GM21576 (cell line): ENCODE results near the gene MPC1.

ENCODE experiments used
- ATAC-seq: cut with Tn5 transposase; IDR thresholded peaks from one replicate; pipeline ENCODE4 v1.9.1; 2021; ENCODE audit warnings: mild to moderate bottlenecking, moderate library complexity; ENCODE audit not compliant: unreplicated experiment

Gene MPC1

DNA sequence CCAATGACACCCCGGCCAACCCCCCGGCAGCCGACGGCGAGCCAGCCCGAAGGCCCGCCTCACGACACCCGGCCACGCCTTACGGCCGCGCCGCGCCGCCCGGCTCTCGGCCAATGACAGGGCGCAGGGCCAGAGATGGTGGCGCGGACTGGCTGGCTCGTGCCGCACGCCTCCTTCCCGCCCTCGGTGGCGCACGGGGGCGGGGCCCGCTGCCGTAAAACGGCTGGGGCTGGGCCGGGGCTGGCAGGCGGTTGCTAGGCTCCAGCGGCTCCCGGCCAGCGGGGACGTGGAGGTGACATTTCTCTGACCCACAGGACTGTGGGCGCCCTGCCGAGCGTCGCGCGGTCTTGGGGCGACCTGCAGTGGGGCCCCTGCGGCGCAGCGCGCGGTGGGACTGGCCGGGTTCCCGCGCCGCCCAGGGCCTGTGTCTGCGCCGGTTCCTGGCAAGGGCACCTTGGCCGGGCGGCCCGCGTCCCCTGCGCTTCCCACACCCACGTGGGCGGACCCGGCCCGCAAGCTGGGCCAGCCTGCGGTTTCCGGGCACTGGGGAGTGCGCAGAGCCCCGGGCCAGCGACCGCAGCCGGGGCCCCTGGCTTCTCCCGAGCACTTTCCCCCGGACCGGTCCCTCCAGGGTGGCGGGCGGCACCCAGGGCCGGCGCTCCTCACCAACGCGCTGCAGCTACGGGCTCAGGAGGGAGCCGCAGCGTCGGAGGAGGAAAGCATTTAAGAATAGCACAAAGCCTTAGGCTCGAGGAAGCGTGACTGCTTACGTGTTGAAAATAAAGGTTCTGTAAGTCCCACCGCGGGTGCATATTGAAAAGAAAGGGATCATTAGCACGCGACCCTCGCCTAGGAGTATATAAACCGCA is at the start of gene MPC1:
Gene MPC1, minus strand, starts transcription at position 8 of the 869 bp plus-strand sequence. CDS start 64 bp downstream, outside the sequence.
- ATAC-seq: peak; percentile 84

DNA sequence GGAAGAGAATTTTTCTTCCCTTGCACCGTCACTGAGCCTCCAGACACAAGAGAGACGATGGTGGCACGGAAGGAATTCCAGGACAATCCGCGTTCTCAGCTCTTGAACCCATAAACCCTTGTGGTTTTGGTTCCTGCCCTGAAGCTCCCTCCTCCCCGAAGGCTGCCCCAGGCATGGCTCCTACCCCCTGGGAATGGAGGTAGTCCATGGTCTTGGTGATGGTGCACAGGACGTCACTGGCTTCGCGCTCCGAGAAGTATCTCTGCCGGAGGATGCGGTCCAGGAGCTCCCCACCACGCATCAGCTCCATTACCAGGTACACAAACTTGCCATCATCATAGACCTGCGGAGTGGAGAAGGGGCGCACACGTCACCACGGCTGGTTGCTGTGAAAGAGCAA is 47.5 kb upstream of the MPC1 start:
- ATAC-seq: no peak

DNA sequence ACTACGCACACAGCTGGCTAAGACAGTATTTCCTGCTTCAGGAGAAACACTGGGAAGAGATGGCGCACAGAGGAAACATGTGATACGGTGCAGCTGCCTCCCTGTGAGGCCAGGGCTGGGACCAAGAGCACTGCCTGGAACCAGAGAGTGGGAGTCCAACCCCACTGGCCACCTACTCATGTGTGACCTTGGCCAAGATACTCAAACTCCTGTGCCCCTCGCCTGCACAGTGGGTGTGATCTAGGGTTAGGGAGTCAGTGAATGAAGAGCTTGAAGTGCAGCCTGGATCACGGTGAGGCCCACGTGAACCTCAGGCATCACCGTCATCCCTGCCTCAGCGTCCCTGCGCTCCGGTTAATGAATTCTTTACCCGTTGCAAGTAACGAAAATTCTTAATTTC is 41.7 kb upstream of the MPC1 start:
- no peak for ATAC-seq

DNA sequence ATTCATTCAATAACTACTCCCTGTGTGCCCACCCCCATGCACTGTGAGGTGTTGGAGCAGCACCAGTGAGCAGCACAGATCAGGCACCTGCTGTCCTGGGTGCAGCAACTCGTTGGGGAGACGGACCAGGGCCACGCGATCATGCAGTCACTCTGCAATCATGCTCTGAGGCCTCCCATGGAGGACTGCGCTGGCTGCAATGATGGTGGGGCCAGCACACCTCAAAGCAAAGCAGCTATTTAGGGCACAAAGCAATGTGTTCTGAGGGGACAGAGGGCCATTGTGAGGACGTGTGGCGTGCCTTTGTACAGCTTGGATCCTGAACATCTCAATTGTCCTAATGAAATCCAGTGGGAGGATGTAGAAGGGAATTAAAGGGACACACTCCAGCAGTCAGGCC is 41.0 kb upstream of the MPC1 start:
- ATAC-seq: no peak

DNA sequence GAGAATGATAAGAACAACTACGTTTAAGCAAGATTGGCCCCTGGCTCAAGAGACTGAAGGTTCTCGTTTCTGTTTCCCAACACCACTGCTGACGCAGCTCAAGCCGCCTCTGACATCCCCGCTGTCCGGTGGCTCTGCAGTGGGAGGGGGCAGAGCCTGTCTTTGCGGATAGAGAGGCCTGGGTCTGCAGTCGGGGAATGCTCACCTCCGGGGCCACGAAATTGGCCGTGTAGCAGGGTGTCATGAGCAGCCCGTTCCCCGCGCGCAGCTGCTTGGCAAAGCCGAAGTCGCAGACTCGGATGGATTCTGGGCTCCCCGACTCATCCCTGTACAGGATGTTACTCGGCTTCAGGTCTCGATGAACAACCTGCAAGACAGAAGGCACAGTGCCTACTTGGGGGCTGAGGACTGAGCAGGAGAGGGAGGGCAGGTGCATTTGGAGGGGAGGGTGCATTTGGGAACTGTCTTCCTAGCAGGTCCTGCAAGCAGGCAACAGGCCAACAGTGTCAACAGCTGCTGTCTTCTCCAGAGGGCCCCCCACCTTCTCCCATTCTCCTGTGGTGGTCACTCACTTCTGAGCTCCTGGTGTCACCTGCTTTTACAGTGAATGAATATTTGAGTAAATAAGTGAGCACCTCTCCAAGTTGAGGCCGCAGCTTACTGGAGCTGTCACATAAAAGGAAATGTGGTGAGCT is 40.5 kb upstream of the MPC1 start:
- ATAC-seq: no peak

DNA sequence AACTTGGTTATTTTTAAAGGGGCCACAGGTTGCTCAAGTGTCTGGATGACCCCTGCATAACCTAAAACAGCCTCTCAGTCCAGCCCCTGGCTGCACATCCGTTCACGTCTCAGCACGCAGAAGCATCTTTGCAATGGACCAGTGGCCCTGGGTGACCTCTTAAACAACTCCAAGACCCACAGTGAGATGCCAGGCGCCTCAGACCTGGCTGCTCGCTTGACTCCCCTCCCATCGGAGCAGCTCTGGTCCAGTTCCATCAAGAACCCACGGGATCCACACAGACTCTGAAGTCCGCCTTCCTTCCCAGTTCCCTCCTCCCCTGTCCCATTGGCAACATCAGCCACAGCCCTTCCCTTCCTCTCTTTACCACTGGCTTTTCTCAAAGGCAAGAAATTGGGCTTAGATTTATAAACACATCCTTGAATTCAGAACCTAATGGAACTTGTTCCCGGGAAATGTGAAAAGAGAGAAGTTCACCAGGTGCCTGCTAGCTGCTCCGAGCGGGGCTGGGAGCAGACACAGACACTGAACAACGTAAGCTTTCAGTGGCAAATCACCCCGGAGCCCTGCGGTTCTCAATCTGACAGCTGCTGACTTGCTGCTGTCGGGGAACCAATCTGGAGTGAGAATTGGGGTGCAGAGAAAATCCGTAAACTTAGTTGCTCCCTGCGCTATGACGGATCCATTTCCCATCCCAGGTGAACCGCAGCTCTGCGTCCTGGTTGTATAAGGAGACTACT is 39.6 kb upstream of the MPC1 start:
- ATAC-seq: no peak

DNA sequence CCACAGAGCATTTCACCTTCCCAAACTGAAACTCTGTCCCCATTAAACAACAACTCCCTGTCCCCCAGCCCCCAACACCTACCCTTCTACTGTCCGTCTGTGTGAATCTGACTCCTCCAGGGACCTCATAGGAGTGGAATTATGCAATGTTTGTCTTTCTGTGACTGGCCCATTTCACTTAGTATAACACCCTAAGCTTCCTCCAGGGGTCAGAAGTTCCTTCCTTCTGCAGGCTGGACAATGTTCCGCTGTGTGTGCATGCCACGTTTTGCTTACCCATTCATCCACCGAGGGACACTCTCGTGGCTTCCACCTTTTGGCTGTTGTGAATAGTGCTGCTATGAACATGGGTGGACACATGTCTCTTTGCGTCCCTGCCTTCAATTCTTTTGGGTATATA is 37.6 kb upstream of the MPC1 start:
- ATAC-seq: no peak

DNA sequence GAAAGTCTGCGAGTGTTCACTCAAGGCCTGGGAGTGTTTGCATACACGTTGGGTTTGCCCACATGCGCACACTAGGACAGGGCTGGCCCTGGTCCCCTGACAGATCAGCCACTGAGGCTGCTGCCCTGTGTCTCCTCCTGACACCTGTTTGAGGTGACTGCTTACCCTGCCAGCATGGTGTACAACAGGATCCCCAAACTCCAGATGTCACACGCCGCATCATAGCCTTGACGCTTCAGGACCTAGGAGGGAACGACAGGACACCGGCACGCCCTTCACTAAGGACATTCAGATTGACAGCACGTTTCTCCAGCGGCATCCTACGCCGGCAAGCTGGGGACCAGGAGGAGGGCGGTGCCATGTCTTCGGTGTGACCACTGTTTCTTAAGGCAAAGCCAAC is 37.0 kb upstream of the MPC1 start:
- ATAC-seq: peak; percentile 5

DNA sequence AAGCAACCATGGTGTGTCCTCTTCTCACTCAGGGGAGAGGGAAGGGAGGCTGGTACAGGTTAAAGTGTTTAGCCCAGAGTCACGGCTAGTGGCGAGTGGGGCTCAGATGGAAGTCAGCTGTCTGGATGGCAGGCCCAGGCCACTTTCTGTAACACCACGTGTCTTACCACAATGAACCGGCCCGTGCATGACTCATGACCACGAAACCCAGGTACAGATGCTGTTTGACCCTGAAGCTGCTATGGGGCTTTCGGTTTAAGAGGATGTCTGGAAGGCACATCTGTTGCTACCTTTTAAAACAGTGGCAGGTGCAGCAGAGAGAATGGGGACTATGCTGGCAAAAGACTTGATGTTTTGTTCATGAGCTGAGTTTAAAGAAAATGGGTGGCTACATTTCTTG is 36.5 kb upstream of the MPC1 start:
- peak; percentile 97 for ATAC-seq

DNA sequence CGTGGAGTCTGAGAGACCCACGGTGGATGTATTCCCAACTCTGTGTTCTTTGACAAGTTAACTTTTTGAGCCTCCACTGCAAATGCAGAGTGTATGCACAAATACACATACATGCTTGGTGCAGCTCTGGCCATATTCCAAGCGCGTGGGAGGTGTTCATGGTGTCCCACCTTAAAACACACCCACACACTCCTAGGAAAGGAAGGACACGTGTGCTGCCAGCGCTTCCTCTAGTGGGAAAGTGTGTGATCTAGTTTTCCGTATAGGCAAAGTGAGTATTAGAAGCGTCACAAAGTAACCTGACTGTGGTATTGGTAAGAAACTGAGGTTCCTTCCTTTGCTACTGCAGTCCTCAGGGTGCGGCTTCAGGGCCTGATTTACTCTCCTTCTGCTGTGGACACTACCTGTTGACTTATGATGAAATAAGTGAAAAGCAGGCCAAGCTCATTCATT is 36.0 kb upstream of the MPC1 start:
- ATAC-seq: no peak

DNA sequence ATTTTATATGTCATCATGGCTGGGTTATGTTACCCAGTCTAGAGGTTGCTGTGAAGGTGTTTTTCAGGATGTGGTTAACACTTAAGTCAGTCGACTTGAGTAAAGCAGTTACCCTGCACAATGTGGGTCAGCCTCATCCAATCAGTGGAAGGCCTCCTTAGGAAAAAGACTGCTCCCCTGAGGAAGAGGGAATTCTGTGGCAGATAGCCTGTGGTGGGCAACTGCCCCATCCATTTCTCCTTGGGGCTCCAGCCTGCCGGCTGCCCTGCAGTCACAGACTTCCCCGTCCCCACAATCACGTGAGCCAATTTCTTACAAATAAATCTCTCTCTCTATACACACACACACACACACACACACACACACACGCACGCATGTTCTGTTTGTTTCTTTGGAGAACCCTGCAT is 34.5 kb upstream of the MPC1 start:
- no peak for ATAC-seq

DNA sequence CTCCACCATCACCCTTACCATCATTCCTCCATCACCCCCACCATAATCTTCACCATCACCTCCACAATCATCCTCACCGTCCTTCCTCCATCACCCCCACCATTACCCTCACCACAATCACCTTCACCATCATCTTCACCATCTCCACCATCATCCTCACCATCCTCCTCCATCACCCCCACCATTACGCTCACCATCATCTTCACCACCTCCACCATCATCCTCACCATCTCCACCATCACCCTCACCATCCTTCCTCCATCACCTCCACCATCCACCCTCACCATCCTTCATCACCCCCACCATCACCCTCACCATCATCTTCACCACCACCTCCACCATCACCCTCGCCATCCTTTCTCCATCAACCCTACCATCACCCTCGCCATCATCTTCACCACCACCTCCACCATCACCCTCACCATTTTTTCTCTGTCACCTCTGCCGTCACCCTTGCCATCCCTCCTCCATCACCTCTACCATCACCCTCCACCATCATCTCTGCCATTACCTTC is 33.1 kb upstream of the MPC1 start:
- ATAC-seq: no peak

DNA sequence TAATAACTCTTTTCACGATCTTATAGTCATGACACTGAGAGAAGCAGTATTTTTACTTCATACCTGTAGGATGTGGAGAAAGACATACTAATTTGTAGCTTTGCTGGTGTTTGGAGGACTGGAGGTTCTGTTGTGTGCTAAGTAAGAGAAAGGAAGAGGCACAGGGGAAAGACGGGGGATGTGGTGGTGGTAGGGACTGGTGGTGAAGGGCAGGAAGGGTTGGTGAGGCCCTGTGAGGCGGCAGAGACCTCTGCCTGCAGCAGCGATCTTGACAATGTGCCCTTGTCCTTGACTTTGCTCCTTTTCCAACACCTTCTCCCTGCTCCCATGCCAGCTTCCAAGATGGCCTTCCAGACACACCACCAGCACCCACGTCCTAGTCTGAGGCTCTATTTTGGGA is 32.6 kb upstream of the MPC1 start:
- ATAC-seq: no peak

DNA sequence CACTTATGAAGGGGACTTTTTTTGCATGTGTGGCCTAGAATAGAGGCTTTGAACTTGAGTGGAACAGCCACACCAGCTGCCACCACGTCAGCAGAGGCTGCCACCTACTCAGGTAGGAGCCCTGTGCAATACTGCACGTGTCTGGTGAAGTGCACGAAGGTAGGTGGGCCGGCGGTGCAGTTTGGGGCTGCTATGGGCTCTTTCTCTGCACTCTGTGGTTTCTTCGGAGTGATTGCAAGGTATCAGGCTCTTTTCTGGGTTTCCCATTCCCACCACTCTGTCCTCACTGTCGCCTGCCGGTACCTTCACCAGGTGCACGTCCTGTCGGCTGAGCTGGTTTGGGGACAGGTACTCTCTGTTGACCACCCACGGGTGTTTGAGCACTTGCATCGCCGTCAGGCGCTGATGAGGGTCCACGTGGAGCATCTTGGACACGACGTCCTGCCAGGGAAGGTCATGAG is 30.8 kb upstream of the MPC1 start:
- no peak for ATAC-seq

DNA sequence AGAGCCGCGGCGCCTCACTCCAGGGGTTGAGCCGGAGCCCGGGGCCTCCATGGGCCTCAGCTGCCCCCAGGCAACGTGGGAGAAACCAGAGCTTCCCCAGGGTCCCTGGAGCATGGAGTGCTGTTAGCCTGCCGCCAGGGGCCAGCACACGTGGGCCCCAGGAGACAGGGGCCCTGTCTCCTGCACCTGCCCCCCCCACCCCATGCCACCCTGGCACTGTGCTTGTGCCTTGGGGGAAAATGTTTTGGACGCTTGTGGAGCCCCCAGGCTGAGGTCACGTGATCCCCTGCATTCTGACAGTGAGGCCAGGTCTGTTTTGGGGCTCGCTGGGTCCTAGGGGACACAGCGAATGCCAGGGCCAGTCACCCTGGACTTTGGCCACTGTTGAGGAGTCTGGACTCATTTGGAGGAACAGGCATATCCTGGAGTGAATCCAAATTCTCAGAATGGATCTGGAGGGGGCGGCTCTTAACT is 30.2 kb upstream of the MPC1 start:
- no peak for ATAC-seq

DNA sequence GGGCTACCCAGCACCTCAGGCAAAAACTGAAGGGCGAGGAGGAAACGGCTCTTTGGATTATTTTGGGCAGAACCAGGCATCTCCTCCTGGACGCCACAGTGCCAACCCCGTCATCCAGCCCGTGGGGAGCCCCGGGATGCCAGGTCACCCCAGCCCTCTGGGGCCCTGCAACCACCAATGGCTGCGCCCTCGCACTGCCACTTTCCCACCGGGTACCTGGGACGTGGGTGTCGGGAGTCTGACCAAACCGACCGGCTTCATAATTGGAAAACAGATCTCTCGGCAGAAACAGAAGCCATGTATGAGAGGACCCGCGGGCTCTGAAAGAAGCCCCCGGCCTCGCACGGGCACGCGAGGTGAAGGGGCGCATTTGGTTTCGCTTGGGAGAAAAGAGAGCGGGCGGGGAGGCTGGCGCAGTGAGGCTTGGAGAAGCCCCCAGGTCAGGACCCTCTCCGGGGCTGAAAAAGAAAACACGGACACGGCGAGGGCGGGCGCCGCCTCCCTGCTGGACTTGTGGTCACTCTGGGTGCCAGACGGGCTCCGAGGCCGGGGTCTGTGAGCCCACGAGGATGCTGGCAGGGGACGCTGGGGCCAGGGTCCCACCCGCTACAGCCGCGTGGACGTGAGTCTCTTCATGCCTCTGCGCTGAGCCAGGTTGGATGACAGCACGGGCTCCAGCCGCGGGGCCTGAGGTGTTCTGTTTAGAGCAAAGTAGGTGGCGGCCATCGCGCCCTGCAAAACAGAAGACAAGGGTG is 29.6 kb upstream of the MPC1 start:
- no peak for ATAC-seq

DNA sequence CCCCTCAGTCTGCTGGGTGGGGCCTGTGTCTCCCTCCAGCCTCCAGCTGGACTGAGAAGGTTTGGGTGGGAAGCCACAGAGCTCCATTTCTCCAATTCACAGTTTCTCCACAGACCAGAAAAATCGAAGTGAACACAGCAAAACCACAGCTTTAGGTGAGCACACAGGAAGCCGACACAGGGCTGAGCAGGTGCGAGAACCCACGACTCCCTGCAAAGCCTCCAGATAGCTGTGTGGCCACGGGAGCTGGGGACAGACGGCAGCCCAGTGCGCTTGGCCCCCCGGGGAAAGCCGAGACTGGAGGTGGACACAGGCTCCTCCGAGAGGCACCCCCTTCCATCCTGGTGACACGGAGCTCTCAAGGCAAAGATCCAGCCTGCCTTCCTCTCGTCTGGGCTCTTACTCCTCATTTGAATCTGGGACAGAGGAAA is 29.0 kb upstream of the MPC1 start:
- no peak for ATAC-seq

DNA sequence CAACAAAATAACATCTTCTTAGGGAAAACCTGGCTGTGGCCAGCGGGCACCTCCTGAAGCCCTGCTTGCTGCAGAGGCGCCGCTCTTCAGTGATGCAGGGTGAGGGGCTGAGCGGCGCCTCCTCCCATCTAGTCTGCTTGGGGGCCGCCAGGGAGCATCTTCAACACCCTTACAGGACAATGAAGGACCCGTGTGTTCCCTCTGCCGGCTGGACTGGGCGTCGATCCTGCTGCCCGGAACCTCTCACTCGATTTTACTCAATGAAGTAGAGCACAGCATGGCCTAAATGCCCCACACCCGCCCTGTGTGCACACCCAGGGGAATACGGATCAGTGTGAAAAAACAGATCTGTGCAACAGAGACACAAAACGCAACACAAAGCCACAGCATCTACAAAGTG is 28.5 kb upstream of the MPC1 start:
- ATAC-seq: no peak

DNA sequence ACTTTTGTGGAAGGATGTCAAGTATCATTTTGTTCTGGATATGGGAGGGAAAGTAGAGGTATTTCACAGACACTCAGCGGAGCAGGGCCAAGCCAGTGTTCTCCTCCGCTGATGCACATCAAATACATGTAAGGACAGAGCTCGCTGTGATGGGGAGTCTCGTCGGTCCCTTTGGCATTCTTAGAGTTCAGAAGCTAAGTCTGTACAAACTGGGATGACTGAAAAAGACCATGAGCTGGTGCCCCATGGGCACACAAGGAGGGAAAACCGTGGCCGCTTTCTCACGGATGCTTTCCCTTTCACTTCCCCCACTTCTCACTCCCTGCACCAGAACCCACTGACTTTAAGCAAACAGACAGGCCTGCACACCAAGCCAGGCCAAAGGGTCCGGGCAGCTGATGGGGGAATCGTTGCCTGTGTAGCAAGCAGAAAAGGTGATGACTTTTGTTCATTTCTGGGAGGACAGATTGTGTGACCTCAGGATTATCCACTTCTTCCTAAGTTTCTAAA is 27.7 kb upstream of the MPC1 start:
- ATAC-seq: peak; percentile 38
